CD14-positive monocyte (primary cell): ENCODE results near the gene ERP27. TPM values are rescaled to one million over a fixed set of nuclear protein-coding genes. Genes with fewer than 3 reads are reported as not detected.

Source experiments
- DNase-seq, 3 donors: peaks; one replicate each; pipeline ENCODE4 v3.0.0-alpha.2; 2011 to 2022
- H2AFZ ChIP-seq: 2 replicates; pipeline ENCODE4 v1.6.0; 2012; ENCODE audit warnings: mild to moderate bottlenecking, low read depth, low read length, inconsistent platforms; ENCODE audit not compliant: insufficient read depth, poor library complexity, severe bottlenecking
- H3K27ac ChIP-seq, 2 donors: 1 replicate in 1 of 2; 2 replicates in 1 of 2; pipeline ENCODE4 v1.5.1; 2012 to 2013; ENCODE audit warnings: low read length in 2 of 2, control low read depth in 1 of 2, inconsistent platforms in 1 of 2, low read depth in 1 of 2, mild to moderate bottlenecking in 1 of 2
- H3K27me3 ChIP-seq, 2 donors: one replicate each; pipeline versions ENCODE4 v1.6.0 to v1.6.1; 2011 to 2013; ENCODE audit warnings: low read length in 2 of 2; ENCODE audit not compliant: control insufficient read depth in 2 of 2, insufficient read depth in 2 of 2
- H3K36me3 ChIP-seq, 2 donors: replicated peaks in 1 of 2; 1 replicate in 1 of 2; 2 replicates in 1 of 2; pipeline versions ENCODE4 v1.5.1 to v1.6.1; 2012 to 2013; ENCODE audit warnings: low read length in 2 of 2, control low read depth in 1 of 2, inconsistent platforms in 1 of 2, mild to moderate bottlenecking in 1 of 2; ENCODE audit not compliant: insufficient read depth in 2 of 2, control insufficient read depth in 1 of 2
- H3K4me1 ChIP-seq, 2 donors: 1 replicate in 1 of 2; 2 replicates in 1 of 2; pipeline versions ENCODE4 v1.5.1 to v1.6.1; 2012 to 2013; ENCODE audit warnings: low read length in 2 of 2, control low read depth in 1 of 2, inconsistent platforms in 1 of 2, mild to moderate bottlenecking in 1 of 2, moderate library complexity in 1 of 2; ENCODE audit not compliant: insufficient read depth in 2 of 2, control insufficient read depth in 1 of 2
- H3K4me2 ChIP-seq: replicated peaks from 2 replicates; pipeline ENCODE3; 2012; ENCODE audit warnings: low read length, moderate library complexity, mild to moderate bottlenecking; ENCODE audit not compliant: poor library complexity, severe bottlenecking; ENCODE audit errors: extremely low read depth
- H3K4me3 ChIP-seq, 3 experiments: fragments of 200-600 bp in 1 of 3; sonication (generic) in 1 of 3; replicated peaks in 1 of 3; 1 replicate in 2 of 3; 2 replicates in 1 of 3; pipeline ENCODE4 v1.5.1; 2011 to 2013; ENCODE audit warnings: low read length in 3 of 3, mild to moderate bottlenecking in 3 of 3, control low read depth in 2 of 3, low read depth in 2 of 3, inconsistent platforms in 1 of 3, moderate library complexity in 1 of 3
- H3K79me2 ChIP-seq: 2 replicates; pipeline ENCODE4 v1.6.0; 2012; ENCODE audit warnings: mild to moderate bottlenecking, control low read depth, inconsistent platforms, low read length, moderate library complexity; ENCODE audit not compliant: insufficient read depth
- H3K9ac ChIP-seq: 2 replicates; pipeline ENCODE4 v1.6.0; 2017; ENCODE audit warnings: low read length, mild to moderate bottlenecking; ENCODE audit not compliant: insufficient read depth, poor library complexity, severe bottlenecking
- H3K9me3 ChIP-seq, 2 donors: replicated peaks in 1 of 2; 1 replicate in 1 of 2; 2 replicates in 1 of 2; pipeline versions ENCODE4 v1.5.1 to v1.6.1; 2012 to 2013; ENCODE audit warnings: low read length in 2 of 2, control low read depth in 1 of 2; ENCODE audit not compliant: control insufficient read depth in 1 of 2, insufficient read depth in 1 of 2
- H4K20me1 ChIP-seq: 2 replicates; pipeline ENCODE4 v1.6.0; 2012; ENCODE audit warnings: mild to moderate bottlenecking, low read length, control low read depth, moderate library complexity; ENCODE audit not compliant: insufficient read depth
- H3K27ac Mint-ChIP-seq, 7 donors: one replicate each; pipeline ENCODE4 v1.8.0; 2020; ENCODE audit warnings: mild to moderate bottlenecking in 7 of 7, mixed read lengths in 7 of 7, moderate library complexity in 6 of 7, inconsistent platforms in 2 of 7
- H3K27me3 Mint-ChIP-seq, 3 donors: one replicate each; pipeline ENCODE4 v1.8.0; 2021 to 2022; ENCODE audit warnings: low read depth in 3 of 3, mild to moderate bottlenecking in 3 of 3, mixed read lengths in 3 of 3, moderate library complexity in 3 of 3, inconsistent platforms in 1 of 3
- H3K36me3 Mint-ChIP-seq, 2 donors: one replicate each; pipeline ENCODE4 v1.8.0; 2020; ENCODE audit warnings: mixed read lengths in 2 of 2, inconsistent platforms in 1 of 2, mild to moderate bottlenecking in 1 of 2
- H3K4me1 Mint-ChIP-seq: one replicate; pipeline ENCODE4 v1.8.0; 2020; ENCODE audit warnings: mild to moderate bottlenecking, mixed read lengths
- H3K4me3 Mint-ChIP-seq, 2 donors: one replicate each; pipeline ENCODE4 v1.8.0; 2020; ENCODE audit warnings: mild to moderate bottlenecking in 2 of 2, mixed read lengths in 2 of 2, moderate library complexity in 1 of 2
- H3K9me3 Mint-ChIP-seq, 7 donors: one replicate each; pipeline ENCODE4 v1.8.0; 2020 to 2022; ENCODE audit warnings: mixed read lengths in 7 of 7, mild to moderate bottlenecking in 6 of 7, moderate library complexity in 6 of 7, inconsistent platforms in 2 of 7
- CTCF ChIP-seq: fragments of 200-600 bp; IDR thresholded peaks from one replicate; pipeline ENCODE4 v1.8.0; 2022; ENCODE audit warnings: antibody characterized with exemption, mild to moderate bottlenecking
- WGBS: methylation state at CpG from one replicate; pipeline ENCODE4 v1.1.5; 2013; ENCODE audit warnings: missing lambda C conversion rate; ENCODE audit not compliant: insufficient coverage; 5-methylcytosine and 5-hydroxymethylcytosine counted together
- intact Hi-C, 2 donors: fragments of 100-400 bp; cut with micrococcal nuclease; formaldehyde crosslinking; loops; one replicate each; pipeline versions ENCODE4 v1.15.0 to v1.15.1; 2023
- polyA plus RNA-seq, 3 donors: library from polyadenylated mRNA; depleted of rRNA in 1 of 3; unstranded in 2 of 3; stranded (reverse) in 1 of 3; fragments of 300-500 nt in 2 of 3; fragments of >200 nt in 1 of 3; fragmentation: Illumina TruSeq in 2 of 3; gene quantifications; 1 replicate in 2 of 3; 2 replicates in 1 of 3; pipeline ENCODE4 v1.2.3, GENCODE V29; 2012 to 2021

The ERP27 gene
- polyA plus RNA-seq, 3 donors = 2.5 to 7.2 (median 2.5) TPM

- H3K79me2 ChIP-seq = no peaks in the 10 kb centered on the region
- H3K9me3 Mint-ChIP-seq = no peaks in the 10 kb centered on the region
- DNase-seq = no peak
- no peak overlapping the region for H3K4me2 ChIP-seq
- H2AFZ ChIP-seq = no peak overlapping the region
- no peaks in the 10 kb centered on the region for H3K4me1 ChIP-seq
- no peaks in the 10 kb centered on the region for H3K27me3 Mint-ChIP-seq
- H3K27me3 ChIP-seq = no peaks in the 10 kb centered on the region
- H3K9ac ChIP-seq = no peak overlapping the region
- WGBS = 96% methylated on average over 4 of the region's 4 CpGs
- TF ChIP-seq CTCF = no peak
- intact Hi-C loops = loop anchor here in 1 of 2 donors (10.0 kb wide), 1 partner anchor 87 kb away; the partner anchor contains the start of gene ART4
- no peak overlapping the region for H3K4me3 Mint-ChIP-seq
- H3K4me3 ChIP-seq = no peak overlapping the region
- H3K36me3 Mint-ChIP-seq = peaks cover 68 to 74% of the 10 kb centered on the region in 2 donors
- no peak overlapping the region for H3K27ac Mint-ChIP-seq
- H4K20me1 ChIP-seq = no peaks in the 10 kb centered on the region
- no peak overlapping the region for H3K27ac ChIP-seq
- no peaks in the 10 kb centered on the region for H3K4me1 Mint-ChIP-seq
- H3K9me3 ChIP-seq = no peaks in the 10 kb centered on the region
- H3K36me3 ChIP-seq = peaks cover 73 to 87% of the 10 kb centered on the region in 2 donors
Measured at GRCh38 chr12:14931359-14931758, 7.0 kb downstream of the ERP27 start.

GRCh38 chr12:14930299-14930698 is 8.0 kb downstream of the ERP27 start:
- peaks cover 64 to 77% of the 10 kb centered on the region in 2 donors for H3K36me3 ChIP-seq
- no peak overlapping the region for H3K27ac ChIP-seq
- H3K4me3 ChIP-seq = no peak overlapping the region
- DNase-seq = no peak
- intact Hi-C loops = loop anchor here in 1 of 2 donors (10.0 kb wide), 1 partner anchor 85 kb away; the partner anchor contains the start of gene ART4
- no peaks in the 10 kb centered on the region for H3K9me3 ChIP-seq
- no peak overlapping the region for H2AFZ ChIP-seq
- TF ChIP-seq CTCF = no peak
- no peaks in the 10 kb centered on the region for H3K9me3 Mint-ChIP-seq
- H3K36me3 Mint-ChIP-seq = peaks cover 62 to 66% of the 10 kb centered on the region in 2 donors
- no peaks in the 10 kb centered on the region for H3K4me1 Mint-ChIP-seq
- no peaks in the 10 kb centered on the region for H4K20me1 ChIP-seq
- H3K79me2 ChIP-seq = no peaks in the 10 kb centered on the region
- no peak overlapping the region for H3K9ac ChIP-seq
- no peaks in the 10 kb centered on the region for H3K27me3 ChIP-seq
- H3K4me1 ChIP-seq = no peaks in the 10 kb centered on the region
- no peak overlapping the region for H3K4me3 Mint-ChIP-seq
- H3K27me3 Mint-ChIP-seq = no peaks in the 10 kb centered on the region
- H3K27ac Mint-ChIP-seq = no peak overlapping the region
- no peak overlapping the region for H3K4me2 ChIP-seq
